NCI-H1092 (cell line): ENCODE data around the gene INPP5A.
"Not testable (repeated sequence)": the region's sequence is repeated elsewhere in the genome, so short reads cannot be mapped to it uniquely, and the experiment has no call there.

Experiments used
- DNase-seq: peaks from one replicate; lab custom pipeline; 2025; lab: John Stamatoyannopoulos, UW

Gene INPP5A

DNA sequence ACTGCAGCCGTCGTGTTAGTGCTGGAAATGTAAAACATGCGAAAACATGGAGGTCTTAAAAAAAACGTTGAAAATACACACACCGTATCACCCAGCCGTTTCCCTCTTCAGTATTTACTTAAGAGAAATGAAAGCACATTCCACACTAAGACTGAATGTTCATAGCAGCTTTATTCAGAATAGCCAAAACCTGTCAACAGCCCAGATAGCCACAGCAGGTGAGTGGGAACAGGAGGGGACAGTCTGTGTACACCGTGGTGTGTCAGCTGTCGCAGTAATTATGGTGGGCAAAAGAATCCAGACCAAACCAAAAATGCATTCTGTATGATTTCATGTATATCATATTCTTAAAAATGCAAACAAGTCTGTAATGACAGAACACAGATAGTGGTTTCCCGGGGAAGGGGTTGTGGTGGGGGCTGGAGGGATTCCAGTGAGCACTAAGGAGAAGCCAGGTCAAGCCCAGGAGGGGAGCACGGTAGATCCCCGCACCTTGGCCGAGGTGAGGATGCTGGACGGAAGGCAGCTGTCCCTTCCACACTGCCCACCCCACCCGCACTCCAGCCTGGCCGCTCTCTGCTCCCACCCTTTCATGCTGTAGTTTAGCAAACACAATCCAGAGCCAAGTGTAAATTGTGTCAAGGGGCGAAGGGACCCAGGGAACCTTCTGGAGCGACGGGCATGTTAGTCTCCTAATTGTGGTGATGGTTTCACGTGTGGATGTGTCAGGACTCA lies 124.8 kb downstream of the INPP5A start:
- no peak for DNase-seq

DNA sequence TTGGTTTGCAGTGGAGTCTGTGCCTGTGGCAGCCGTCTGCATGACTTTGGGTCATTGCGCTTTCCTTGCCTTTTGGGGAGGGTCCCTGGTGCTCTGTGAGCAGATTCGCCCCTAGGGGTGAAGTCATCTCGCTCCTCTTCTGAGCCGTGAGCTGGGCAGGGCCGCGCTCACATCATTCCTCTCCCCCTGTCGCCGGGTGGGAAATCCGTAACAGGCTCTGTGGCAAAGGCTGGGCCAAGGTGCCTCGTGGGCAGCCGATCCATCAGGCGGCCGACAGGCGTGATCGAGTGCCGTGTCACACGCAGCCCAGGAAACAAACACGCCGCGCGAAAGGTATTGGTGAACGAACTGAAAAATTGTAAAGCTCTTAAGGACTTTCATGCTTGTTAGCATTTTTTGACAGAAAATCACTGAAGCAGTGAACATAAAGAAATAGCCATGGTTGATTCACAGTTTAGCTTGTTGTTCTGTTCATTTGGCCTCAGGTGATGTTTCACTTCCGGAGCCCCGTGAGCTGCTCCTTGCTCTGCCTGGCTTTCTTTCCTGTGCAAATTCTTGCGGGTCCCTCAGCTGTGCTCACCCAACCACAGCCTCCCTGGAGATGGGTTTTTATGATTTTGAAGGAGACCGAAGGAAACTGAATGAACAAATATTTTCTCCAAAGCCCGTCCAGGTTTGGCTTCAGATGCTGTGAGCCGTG lies 126.2 kb downstream of the INPP5A start:
- DNase-seq: no peak

DNA sequence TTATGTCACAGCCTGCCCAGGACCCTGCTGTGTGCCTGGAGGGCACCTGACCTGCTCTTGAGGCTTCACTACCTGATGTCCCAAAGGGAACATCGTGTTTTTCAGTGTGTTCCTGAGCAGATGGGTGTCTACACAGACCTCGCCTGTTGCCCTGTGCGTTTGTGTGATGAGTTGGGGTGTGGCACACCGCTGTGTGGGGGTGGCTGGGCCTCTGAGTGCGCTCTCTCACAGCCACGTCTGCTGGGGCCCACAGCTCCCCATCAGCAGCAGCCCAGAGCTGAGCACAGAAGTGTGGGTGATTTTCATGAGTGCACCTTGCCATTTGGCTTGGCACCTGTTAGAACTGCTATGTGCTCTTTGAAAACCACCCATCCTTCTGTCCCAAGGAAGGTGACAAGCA lies 126.8 kb downstream of the INPP5A start:
- DNase-seq: no peak

DNA sequence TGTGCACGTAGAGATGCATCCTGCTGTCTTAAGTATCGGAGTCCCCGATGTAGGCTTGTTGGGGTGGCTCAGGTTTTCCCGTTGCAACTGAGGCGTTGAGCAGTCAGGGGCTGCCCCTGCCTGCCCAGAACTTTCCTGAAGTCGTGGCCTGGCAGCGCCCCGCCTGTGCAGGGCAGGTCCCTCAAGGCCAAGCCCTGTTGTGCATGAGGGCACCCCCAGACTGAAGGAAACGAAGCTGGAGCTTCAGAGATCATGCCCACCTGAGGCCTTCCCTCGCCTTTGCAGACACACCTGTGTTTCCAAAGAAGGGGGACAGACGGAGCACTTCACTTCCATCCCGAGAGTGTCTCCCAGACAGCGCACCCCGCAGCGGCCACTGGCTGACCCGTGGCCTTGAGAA lies 127.3 kb downstream of the INPP5A start:
- DNase-seq: no peak

DNA sequence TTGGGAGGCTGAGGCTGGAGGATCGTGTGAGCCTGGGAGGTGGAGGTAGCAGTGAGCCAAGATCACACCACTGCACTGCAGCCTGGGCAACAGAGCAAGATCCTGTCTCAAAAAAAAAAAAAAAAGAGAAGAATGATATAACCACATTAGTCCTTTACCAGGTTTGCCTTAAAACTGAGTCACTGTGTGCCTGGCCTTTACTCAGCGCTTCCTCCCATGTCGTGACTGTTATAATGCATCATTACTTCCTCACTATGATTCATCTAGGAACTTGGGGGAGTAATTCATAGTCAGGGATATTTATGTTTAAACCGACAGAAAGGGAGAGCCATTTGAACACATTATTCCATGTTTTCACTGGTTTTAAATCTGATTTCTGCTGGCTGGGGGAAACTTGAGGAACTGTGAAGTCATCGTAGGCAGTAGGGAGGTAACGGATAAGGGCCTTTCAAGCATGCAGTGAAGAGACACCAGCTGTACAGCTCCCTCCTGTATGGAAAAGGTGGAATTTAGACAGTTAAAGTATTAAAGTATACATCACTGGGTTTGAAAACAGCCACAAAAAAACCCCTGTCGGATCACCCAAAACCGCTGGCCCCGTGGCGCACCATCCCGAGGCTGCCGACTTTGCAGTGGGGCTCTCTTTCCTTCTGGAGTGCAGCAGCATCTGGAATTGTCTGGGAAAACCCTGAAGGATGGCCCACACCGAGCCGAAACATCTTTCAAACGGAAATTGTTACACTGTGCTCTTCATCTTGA lies 128.5 kb downstream of the INPP5A start:
- DNase-seq: no peak

DNA sequence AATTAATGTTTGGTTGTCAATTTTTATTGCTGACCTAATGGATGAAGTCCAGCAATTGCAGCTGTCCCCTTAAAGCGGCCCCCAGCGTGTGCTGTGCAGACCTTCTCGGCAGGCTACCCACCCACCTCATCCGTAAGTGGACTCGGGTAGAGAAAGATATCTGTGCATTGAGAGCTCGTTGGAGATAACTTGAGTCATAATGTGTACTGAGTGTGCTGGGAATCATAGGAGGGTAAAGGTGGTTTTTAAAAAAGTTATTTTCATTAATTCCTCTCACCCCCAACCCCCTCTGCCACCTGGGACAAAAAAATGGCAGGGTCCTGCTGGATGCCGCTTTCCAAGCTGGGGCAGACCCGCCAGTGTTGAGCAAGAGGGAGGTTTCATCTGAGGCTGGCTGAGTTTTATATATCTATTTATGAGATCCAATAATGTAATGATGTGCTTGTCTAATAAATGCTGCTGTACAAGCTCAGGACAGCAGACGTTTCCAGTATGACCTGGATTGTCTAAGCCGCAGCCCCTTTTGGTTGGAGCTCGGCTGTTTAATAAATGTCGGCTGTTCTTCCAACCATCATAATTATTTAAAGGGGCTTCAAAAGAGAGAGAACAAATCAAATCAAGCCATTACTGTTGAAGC lies 129.2 kb downstream of the INPP5A start:
- DNase-seq: no peak

DNA sequence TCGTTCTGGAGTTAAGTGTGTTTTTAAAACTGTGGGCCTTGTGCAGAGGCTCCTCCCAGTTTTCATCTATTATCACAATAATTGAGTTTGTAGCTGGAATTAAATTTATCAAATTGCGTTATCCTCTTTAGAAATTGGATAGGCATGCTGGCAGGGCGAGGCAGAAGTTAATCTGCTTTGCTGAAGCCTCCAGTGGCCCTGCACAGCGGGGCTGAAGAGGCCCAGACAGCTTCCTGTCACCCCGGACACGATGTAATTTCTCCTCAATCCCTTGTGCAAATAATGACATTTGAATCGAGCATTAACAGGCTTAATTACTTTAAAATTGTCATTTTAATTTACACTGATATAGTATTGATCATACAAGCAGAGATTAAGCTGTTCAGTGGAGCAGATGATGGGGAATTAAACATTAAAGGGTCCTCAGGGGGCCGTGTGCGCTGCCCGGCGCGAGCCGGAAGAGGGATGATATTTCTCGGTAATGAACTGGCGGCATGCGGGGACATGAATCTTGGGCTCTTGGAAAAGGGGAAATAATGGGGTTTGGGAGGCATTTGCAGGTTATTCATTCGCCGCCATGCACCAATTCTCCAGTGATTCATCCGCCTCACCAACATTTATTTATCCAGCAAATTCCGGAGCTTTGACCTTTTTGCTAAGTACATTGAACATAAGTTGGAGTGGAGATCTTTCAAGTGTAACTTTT lies 129.9 kb downstream of the INPP5A start:
- DNase-seq: no peak

DNA sequence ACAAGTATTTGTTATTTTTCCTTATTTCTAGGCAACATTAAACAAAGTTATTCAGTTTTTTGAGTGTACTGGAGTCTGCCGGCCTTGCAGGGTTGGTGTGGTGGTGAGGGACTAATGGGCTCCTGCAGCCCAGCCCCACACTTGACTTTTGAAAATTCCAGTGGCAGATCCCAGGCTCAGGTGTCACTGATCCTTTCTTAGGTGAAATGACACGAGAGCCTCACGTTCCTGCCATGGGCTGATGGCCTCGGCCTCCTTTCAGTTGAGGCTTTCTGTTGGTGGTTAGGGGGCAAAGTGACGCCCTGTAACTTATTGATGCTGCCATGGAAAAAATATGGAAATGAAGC lies 130.4 kb downstream of the INPP5A start:
- no peak for DNase-seq

DNA sequence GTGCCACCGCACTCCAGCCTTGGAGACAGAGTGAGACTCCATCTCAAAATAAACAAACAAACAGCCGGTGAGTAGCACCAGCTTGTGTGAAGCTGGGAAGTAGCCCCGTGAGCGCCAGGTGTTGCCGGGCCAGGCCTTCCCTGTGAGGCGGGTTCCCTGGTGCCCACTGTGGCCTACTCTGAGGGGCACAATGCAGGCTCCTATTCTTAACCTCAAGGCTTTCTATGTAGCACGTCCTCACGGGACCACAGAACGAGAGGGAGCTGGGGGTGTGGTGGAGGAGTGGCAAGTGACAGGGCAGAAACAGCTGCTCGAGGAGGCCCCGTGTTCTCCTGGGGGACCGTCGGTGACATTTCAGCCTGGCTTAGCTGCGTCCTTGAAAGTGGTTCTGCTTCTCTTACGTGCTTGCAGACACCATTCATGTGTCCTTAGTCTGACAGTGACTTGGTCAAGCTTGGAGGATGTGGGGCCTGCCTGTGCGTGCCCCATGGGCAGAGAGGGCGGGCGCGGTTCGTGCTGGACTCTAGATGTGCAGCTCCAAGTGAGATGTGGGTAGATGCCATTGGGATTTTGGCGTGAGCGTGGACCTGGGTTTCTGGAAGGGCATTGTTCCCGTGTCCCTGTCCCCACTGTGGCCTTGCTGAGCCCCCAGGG lies 131.7 kb downstream of the INPP5A start:
- DNase-seq: no peak

DNA sequence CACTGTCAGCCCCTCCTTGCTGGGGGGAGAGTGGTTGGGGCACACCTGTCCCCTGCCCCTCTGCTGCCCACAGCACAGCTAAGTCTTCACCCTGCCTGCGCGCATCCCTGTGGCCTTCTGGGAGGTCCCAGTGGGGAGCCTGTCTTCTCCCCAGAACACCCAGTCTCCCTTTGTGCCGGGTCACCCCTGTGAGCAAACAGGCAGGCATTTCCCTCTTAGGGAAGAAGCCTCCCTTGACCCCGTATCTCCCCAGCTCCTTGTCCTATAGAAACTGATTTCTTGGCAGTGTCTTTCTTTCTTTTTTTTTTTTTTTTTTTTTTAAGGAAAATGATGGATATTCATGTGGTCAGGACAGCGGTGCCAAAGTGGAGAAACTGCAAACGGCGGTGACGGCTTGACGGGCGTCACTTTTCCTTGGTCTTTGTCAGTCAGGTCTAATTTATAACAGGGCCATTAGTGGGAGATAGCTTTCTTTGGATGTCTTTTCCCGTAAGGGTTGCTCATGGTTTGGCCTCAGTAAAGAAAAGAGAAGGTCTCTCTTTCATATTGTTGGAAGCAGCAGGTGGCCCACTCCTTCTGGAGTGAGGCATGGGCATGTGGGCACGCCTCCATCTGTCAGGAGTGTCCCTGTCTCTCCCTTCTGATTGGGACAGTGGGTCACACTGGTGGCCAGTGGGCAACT lies 133.1 kb downstream of the INPP5A start:
- DNase-seq: no peak

DNA sequence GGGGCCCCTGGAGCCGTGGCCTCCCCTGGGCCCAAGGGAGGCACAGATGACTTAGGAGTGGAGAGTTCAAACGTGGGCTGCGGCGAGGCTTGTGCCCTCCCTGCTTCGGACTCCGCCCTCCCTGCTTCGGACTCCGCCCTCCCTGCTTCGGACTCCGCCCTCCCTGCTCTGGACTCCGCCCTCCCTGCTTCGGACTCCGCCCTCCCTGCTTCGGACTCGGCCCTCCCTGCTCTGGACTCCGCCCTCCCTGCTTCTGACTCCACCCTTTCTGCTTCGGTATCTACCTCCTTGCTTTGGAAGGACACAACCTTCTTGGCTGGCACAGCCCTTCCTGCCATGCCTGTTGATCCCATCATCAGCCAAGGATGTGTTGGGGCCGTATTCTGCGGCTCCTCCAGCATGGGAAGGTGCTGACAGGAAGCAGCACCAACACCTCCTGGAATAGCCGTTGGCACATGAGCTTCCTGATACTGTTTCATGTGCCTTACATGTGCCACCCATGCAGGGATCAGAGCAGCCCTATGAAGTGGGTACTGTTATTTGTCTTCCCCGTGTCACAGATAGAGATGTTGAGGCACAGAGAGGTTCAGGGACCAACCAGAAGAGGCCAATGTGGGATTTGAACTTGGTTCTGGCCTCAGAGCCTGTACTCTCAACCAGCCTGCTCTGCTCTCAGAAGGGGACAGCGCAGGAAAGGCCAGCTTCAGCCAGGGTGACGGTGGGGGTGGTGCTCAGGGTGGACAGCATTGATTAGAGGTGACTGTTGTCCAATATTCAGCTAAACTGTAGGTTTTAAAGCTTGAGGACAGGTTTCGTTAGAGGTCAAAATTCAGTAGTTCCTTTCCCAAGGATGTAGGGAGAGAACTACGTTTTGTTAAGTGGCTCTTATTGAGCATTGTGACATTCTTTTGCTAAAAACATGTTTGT lies 133.9 kb downstream of the INPP5A start:
- DNase-seq: no peak

DNA sequence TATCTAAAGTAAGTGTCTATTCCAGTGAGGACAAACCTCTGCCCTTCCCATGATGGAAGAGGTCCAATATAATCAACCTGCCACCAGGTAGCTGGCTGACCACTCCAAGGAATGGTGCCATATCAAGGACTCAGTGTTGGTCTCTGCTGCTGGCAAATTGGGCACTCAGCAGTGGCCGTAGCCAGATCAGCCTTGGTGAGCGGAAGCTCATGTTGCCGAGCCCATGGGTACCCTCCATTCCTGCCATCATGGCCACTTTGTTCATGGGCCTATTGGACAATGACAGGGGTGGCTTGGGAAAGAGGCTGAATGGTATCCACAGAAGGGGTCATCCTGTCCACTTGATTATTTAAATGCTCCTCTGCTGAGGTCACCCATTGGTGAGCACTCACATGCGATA lies 136.2 kb downstream of the INPP5A start:
- DNase-seq: not testable (repeated sequence)

DNA sequence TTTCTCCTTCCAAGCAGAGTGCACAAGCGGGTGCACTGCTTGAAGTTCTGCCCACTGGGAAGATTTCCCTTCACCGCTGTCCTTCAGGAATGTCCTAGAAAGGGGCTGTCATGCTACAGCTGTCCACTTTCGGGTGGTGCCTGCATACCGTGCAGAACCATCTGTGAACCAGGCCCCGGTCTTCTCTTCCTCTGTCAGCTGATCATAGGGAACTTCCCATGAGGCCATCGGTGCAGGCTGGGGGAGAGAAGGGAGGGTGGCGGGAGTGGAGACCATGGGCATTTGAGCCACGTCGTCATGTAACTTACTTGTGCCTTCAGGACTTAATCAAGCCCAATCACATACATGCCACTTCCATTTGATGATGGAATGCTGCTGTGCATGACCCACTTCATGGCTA lies 136.7 kb downstream of the INPP5A start:
- no peak for DNase-seq

DNA sequence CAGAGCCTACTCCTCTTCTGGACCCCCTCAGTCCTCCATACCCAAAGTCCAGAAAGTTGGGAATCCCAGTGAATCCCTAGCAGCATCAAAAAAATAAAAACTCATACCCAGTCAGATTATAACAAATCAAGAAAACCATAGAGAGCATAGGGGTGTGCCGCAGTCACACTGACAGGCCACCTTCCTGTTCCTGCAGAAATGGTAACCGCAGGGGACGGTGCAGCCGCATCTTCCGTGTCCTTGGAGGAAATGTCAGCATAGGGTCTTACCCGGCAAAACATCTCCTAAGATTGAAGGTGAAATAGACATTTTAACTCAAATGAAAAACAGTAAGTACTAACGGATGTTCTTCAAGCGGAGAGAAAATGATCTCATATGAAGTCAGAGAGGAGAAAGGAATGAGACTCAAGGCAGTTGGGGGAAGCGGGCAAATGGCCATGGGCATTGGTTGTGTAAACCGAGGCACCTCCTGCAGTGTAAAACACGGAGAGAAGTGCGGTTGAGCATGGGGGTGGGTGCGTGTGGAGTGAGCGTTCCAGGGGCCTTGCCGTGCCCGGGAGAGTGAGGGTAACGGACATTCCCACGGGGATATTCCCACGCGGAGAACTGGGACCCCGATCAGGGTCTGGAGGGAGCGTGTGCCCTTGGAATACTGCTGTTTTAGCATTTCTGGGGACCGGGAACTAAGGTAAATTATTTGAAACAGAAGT lies 137.6 kb downstream of the INPP5A start:
- DNase-seq: no peak

DNA sequence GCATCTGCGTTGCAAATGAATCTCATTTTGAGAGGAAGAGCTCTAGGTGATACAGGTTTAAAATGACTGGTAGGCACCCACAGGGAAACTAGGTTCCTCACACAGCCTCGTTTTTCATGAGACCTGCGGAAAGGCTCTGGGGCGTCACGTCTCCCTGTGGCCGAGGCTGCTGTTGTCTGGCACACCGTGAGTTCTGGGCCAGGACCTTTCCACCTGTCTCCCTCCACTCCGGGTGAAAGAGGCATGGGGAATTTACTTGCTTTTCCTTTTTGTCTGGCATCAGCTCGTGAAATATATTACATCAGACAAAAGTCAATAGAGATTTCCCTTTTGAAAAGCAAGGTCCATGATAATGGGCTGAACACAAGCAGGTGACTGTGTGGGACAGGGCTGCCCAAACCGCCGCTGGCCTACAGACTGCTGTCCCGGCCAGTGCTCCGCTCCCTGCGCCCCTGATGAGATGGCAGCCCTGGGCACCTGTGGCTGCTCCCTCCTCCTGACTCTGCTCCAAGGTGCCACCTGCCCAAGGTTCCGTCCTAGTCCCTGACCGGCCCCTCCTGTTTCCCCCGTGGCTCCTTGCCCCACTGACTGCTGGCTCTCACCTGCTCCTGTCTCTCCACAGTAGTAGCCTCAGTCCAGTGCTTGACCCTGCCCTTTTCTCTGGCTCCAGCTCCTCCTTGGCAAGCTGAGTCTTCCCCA lies 138.8 kb downstream of the INPP5A start:
- no peak for DNase-seq

DNA sequence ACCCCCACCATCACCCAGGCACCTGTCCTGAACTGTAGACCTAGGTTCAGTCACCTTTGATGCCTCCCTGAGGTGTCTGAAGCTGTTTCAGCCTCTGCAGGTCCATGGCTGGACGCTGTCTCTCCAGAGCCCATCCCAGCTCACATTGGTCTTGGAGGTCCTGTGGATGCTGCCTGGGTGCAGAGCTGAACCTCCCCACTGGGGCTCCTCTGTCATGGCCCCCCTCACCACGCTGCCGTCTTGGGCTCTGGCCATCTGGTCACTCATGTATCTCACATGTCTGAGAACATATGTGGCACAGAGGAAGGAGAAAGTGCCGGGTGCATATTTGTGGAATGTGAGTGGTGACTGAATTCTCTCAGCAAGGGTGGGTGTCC lies 139.5 kb downstream of the INPP5A start:
- DNase-seq: no peak

DNA sequence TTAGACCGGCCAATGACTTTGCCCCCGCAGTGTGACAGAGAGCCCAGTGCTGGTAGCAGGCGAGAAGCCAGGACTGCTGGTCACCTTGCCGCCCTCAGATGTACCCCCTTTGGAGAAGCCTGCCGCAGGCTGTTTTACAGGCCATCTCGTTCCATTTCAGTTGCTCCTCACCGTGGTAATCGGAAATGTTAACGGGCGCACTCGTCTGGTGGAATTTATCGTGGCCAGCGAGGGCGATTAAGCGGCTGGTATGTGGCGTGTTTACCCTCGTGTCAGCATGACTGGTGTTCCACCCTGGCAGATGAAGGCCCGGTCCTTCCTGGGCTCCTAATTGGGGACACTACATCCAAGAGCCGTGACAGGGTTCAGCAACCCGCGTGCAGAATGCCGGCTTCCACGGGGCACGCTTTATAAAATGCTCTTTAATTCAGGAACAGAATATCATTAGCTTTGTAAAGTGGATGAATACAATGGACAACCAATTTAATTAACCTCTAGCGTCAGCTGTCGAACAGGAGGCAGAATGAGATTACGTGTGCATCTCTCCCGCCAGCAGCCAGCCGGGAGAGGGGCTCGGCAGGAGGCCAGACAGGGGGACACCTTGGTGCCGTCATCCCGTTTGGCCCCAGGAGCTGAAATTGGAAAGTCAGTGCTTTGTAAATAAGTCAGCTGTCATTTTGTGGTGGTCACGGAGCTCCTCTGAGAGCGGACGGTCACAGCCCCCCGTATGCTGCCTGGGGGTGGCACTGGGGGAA lies 140.1 kb downstream of the INPP5A start:
- DNase-seq: no peak
